Tibial artery (tissue), 4 donors: Measurements from ENCODE around the gene SARDH.

Experiments
- DNase-seq, 2 donors: peaks; one replicate each; pipeline ENCODE4 v3.0.0-alpha.2; 2019
- H3K27ac ChIP-seq, 2 donors: fragments of 200-600 bp; sonication (generic) in 1 of 2; 1 replicate in 1 of 2; 2 replicates in 1 of 2; pipeline ENCODE4 v1.5.1; 2018 to 2019; ENCODE audit warnings: mild to moderate bottlenecking in 1 of 2
- H3K27me3 ChIP-seq, 2 donors: fragments of 200-600 bp; sonication (generic) in 1 of 2; one replicate each; pipeline versions ENCODE4 v1.5.1 to v1.6.0; 2016 to 2019
- H3K36me3 ChIP-seq, 3 donors: fragments of 200-600 bp; sonication (generic) in 2 of 3; one replicate each; pipeline ENCODE4 v1.5.1; 2016 to 2019; ENCODE audit warnings: mild to moderate bottlenecking in 2 of 3
- H3K4me1 ChIP-seq, 4 donors: fragments of 200-600 bp; sonication (generic) in 2 of 4; 1 replicate in 3 of 4; 2 replicates in 1 of 4; pipeline ENCODE4 v1.5.1; 2016 to 2019
- H3K4me3 ChIP-seq, 2 donors: fragments of 200-600 bp; sonication (generic) in 1 of 2; 1 replicate in 1 of 2; 2 replicates in 1 of 2; pipeline ENCODE4 v1.5.1; 2018 to 2019; ENCODE audit warnings: mild to moderate bottlenecking in 2 of 2
- H3K9me3 ChIP-seq, 3 donors: fragments of 200-600 bp; sonication (generic) in 1 of 3; one replicate each; pipeline ENCODE4 v1.5.1; 2016 to 2019
- intact Hi-C: fragments of 100-400 bp; cut with DNase I; formaldehyde crosslinking; loops from one replicate; pipeline ENCODE4 v1.15.0; 2023; ENCODE audit warnings: low total_unique reads
- TF ChIP-seq, protein P1 (sequence below), 2 experiments: fragments of 200-600 bp in 1 of 2; fragments of 450-650 bp in 1 of 2; IDR thresholded peaks; one replicate each; pipeline ENCODE4 v1.5.1; 2017 to 2019; ENCODE audit warnings: antibody characterized with exemption in 2 of 2, mild to moderate bottlenecking in 1 of 2, moderate library complexity in 1 of 2

Gene SARDH

DNA sequence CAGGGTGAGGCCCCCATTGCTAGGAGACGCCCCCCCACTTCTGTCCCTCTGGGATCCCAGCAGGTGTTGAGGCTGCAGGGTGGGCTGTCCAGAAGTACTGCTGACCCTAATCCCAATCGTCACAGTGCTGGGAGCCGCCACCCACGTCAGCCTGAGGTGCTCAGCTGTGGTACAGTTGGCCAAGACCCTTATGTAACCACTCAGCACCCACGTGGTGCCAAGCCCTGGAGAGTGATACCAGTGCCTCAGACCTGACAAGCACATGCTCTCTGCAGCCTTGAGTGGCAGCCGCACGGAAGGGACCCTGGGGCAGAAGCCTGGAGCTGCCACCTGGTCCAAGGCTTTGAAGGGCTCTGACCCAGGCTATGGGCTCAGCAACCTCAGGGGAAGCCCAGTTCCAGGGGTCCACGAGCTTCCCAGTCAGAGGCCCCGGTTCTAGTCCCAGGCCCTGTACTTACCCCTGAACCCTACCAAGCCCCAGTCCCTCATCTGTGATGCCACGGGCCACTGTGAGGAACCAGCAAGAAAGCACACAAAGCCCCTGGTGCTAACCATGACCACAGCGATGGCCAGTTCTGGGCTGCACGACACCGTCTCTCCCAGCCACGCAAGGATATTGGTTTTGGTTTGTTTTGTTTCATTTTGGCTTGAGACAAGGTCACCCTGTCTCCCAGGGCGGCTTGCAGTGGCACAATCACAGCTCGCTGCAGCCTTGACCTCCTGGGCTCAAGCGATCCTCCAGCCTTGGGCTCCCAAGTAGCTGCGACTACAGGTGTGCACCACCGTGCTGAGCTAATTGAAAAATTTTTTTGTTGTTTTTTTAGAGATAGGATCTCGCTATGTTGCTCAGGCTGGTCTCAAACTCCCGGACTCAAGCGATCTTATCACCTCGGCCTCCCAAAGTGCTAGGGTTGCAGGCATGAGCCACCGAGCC lies 51.2 kb downstream of the SARDH start:
- Histone ChIP-seq H3K4me3 (no peak overlapping the region), H3K27ac (no peak overlapping the region), H3K9me3 (no peaks in the 10 kb centered on the region), H3K4me1 (no peaks in the 10 kb centered on the region), H3K36me3 (no peaks in the 10 kb centered on the region), H3K27me3 (peaks cover 0 to 28% of the 10 kb centered on the region in 2 donors)
- TF ChIP-seq, protein P1, sequence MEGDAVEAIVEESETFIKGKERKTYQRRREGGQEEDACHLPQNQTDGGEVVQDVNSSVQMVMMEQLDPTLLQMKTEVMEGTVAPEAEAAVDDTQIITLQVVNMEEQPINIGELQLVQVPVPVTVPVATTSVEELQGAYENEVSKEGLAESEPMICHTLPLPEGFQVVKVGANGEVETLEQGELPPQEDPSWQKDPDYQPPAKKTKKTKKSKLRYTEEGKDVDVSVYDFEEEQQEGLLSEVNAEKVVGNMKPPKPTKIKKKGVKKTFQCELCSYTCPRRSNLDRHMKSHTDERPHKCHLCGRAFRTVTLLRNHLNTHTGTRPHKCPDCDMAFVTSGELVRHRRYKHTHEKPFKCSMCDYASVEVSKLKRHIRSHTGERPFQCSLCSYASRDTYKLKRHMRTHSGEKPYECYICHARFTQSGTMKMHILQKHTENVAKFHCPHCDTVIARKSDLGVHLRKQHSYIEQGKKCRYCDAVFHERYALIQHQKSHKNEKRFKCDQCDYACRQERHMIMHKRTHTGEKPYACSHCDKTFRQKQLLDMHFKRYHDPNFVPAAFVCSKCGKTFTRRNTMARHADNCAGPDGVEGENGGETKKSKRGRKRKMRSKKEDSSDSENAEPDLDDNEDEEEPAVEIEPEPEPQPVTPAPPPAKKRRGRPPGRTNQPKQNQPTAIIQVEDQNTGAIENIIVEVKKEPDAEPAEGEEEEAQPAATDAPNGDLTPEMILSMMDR (IDR thresholded peaks at IDR 0.05), result no peak
- no peak for DNase-seq
- intact Hi-C loops, result no loop called here

DNA sequence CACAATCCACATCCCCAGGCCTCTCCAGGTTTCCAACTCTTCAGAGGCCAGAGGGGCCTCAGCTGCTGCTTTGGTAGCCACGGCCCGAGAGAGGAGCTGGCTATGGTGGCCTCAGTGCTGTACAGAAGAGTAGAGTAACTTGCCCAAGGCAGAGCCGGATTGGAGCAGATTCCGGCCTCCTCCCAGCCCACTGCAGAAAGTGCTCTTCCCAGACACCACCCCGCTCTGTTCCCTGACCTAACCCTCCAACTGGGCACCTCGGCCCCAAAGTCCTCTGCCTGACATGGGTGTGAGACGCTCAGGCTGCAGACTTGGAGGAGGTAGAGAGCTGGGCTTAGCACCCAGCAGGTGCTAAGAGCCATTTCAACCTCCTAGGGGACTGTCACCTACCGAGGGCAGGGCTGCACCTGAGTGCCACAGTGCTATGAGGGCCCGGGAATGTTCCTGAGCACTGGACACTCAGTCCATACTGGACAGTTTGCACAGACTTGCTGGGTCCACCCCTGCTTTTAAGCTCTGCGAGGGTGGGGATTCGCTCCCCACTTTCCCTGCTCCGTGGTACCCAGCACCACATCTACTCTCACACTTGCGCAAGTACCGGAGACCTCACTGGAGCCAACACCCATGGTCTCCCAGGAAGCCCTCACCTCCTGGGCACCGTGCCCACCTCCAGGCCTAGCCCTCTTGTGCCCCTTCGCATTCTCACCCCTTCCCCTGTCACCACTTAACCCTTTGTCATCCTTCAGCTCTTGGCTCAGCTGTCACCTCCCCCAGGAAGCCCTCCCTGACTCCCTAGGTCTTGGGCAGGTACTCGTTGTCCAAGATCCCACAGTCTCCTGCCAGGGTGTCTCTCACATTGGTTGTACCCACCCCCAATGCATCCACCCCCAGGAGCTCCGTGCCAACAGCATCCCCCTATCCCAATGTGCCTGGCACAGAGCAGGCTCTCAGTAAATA lies 52.2 kb downstream of the SARDH start:
- H3K4me3 ChIP-seq, result no peak overlapping the region
- H3K27ac ChIP-seq, result no peak overlapping the region
- no peaks in the 10 kb centered on the region for H3K4me1 ChIP-seq
- no peaks in the 10 kb centered on the region for H3K9me3 ChIP-seq
- peaks cover 0 to 28% of the 10 kb centered on the region in 2 donors for H3K27me3 ChIP-seq
- TF ChIP-seq, protein P1 (IDR thresholded peaks at IDR 0.05), result no peak
- intact Hi-C loops, result no loop called here
- DNase-seq, result no peak
- H3K36me3 ChIP-seq, result no peaks in the 10 kb centered on the region

DNA sequence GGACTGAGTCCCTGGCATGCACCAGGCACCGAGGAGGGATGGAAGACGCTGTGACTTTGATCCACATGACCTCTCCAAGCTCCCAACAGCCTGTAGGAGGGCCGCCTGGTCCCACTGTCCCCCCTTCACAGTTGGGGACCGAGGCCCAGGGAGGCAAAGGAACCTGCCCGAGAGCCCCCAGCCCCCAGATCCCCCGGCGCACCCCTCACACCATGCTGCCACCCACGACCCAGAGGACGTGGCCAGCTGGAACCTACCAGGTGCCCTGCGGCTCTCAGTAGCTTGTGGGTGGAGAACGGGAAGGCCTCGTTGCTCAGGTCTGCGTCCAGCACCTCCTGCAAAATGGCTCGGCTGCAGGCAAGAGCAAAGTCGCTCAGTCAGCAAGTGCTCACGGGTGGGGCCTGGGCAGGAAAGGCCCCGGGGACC lies 53.2 kb downstream of the SARDH start:
- intact Hi-C loops, result no loop called here
- no peak overlapping the region for H3K4me3 ChIP-seq
- H3K4me1 ChIP-seq, result no peaks in the 10 kb centered on the region
- TF ChIP-seq, protein P1 (IDR thresholded peaks at IDR 0.05), result no peak
- peaks cover 0 to 22% of the 10 kb centered on the region in 2 donors for H3K27me3 ChIP-seq
- DNase-seq, result no peak
- no peaks in the 10 kb centered on the region for H3K36me3 ChIP-seq
- no peaks in the 10 kb centered on the region for H3K9me3 ChIP-seq
- no peak overlapping the region for H3K27ac ChIP-seq

DNA sequence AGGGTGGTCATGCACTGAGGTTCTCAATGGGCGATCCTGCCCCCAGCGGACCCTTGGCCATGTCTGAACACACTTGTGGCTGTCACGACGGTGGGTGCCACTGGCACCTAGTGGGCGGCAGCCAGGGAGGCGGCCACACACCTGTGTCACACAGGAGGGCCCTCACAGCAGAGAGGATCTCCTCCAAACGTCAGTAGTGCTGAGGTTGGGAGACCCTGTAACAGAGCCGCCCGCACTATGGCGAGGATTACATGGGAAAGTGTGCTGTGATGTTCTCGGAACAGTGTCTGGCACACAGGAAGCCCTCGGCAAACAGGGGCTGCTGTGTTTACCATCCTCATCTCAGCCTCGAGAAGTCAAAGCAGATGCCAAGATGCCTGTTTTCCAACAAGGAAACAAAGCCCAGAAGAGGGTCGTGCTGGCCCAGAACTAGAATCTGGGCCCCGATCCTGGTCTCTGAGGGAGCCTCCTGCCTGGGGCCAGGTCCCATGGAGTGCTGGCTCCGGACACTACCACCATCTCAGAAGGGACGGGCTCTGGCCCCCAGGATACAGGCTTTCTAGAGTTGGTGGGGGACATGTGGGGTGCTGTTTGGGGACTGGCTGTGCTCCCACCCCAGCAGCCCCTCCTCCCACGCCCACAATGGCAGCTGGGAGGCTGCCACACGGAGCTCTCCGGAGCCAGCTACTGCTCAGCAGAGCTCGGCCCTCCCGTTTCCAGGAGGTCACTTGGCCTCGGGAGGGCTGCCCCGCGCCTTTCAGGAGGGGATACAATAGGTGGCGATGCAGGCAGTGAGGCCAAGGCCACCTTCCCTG lies 53.8 kb downstream of the SARDH start:
- no peaks in the 10 kb centered on the region for H3K9me3 ChIP-seq
- DNase-seq, result no peak
- intact Hi-C loops, result no loop called here
- H3K27me3 ChIP-seq, result peaks cover 0 to 19% of the 10 kb centered on the region in 2 donors
- no peak overlapping the region for H3K4me3 ChIP-seq
- TF ChIP-seq, protein P1 (IDR thresholded peaks at IDR 0.05), result no peak
- no peaks in the 10 kb centered on the region for H3K4me1 ChIP-seq
- H3K36me3 ChIP-seq, result no peaks in the 10 kb centered on the region
- H3K27ac ChIP-seq, result no peak overlapping the region

DNA sequence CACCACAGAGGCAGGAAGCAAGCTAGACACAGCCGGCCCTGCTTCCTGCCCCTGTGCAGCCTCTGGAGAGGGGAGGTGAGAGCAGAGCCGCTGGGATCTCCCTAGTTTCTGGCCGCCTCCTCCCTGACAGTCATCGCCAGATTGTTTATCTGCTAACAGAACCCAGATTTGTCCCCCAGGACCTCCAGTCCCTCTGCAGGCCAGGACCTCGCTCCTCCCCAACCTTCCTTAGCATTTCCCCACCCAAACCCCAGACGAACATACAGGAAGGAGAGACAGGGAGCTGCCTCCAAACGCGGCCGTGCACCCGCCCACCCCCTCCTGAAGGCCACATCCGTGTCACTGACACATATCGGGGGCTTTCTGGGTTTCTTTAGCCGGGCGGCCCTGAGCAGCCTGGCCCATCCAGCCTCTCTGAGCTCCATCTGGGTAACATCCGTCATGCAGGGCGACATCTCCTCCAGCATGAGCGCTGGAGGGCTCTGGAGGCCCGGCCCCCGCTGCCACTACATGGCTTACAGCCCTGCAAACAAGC lies 54.5 kb downstream of the SARDH start:
- Histone ChIP-seq H3K36me3 (no peaks in the 10 kb centered on the region), H3K27ac (no peak overlapping the region), H3K4me3 (no peak overlapping the region), H3K27me3 (peaks cover 0 to 17% of the 10 kb centered on the region in 2 donors), H3K4me1 (no peaks in the 10 kb centered on the region), H3K9me3 (no peaks in the 10 kb centered on the region)
- intact Hi-C loops, result no loop called here
- TF ChIP-seq, protein P1 (IDR thresholded peaks at IDR 0.05), result no peak
- no peak for DNase-seq
